GM19397 (cell line): Measurements from ENCODE around the gene BCL2L14.

Experiments used
- ATAC-seq: cut with Tn5 transposase; IDR thresholded peaks from one replicate; pipeline ENCODE4 v1.9.1; 2021; ENCODE audit warnings: mild to moderate bottlenecking, moderate library complexity; ENCODE audit not compliant: unreplicated experiment

BCL2L14 gene

DNA sequence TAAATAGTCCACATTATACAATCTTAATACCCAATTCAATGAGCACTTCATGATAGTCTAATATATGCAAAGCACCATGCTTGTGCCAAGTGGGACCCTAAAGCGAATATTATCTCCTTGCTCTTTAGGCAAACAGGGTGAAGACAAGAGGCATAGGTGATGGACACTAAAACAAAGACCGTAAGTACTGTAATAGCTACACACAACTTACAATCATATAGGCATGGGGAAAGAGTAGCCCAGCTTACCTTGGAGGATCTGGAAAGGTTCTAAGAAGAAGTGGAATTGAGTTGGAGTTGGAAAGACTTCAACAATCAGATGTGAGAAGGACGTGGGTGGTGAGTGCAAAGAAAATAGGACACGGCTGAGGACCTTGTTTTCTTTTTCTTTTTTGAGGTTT, 19.1 kb upstream of the BCL2L14 start:
- ATAC-seq: no peak

GRCh38 chr12:12054993-12055392, 15.7 kb upstream of the BCL2L14 start:
- ATAC-seq: no peak

DNA sequence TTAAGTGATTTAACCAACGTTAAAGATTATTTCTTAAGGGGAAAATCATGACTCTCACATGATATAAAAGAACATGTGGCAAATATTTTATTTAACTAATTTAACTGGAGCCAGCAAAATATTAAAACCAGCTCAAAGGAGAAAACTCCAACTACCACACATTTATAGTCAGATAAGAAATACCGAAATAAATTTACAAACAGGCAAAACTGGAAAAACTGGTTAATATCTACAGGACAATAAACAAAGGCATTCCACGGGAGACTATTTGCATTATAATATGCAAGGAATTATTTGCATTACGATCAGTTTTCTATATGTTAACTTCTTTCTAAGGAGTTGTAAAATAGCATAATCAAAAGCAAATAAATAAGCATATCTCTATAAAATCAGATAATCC, 13.8 kb upstream of the BCL2L14 start:
- ATAC-seq: no peak

DNA sequence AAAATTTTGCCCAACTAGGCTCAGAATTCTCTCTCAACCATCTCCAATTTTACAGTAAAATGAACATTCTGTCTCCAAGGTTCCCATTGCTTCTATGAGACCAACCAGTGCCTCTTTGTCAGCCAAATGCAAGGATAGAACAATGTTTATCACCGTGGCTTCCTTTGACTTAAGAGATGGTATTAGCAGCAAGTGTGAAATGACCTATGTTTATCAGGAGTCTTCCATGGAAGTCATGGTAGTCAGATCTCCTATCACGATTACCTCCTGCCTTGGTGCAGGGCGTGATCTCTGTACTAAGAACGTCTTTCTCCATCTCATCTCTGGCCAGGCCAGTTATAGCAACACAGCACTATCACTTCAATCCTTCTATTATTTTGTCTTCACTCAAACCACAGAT, 6.1 kb upstream of the BCL2L14 start:
- ATAC-seq: no peak

GRCh38 chr12:12068751-12069150, 2.0 kb upstream of the BCL2L14 start:
- no peak for ATAC-seq

DNA sequence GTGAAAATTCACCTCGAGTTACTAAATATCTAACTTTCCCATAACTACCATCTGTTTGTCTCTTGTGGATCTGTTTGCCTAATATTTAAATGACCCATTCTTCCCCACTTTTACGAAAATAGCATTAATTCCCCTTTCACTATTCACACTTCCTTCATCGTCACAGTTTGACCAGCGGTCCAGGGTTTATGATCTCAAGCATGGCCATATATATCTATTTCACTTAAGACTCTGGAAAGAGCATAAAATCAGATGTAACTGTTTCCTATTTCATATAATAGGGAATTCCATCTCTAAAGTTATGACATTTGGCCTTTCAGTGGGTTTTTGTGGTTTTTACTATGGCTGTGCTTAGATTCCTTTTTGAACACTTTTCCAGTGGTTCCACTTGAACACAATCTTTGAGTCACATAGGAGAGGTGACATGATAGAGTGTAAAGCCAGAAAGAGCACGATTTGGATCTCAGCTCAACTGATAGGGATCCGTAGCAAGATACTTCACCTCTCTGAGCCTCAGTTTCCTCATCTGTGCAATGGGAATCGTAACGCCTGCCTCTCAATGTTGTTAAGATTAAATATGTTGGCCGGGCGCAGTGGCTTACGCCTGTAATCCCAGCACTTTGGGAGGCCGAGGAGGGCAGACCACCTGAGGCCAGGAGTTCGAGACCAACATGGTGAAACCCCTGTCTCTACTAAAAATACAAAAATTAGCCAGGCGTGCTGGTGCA, 754 bp upstream of the BCL2L14 start:
- ATAC-seq: no peak

DNA sequence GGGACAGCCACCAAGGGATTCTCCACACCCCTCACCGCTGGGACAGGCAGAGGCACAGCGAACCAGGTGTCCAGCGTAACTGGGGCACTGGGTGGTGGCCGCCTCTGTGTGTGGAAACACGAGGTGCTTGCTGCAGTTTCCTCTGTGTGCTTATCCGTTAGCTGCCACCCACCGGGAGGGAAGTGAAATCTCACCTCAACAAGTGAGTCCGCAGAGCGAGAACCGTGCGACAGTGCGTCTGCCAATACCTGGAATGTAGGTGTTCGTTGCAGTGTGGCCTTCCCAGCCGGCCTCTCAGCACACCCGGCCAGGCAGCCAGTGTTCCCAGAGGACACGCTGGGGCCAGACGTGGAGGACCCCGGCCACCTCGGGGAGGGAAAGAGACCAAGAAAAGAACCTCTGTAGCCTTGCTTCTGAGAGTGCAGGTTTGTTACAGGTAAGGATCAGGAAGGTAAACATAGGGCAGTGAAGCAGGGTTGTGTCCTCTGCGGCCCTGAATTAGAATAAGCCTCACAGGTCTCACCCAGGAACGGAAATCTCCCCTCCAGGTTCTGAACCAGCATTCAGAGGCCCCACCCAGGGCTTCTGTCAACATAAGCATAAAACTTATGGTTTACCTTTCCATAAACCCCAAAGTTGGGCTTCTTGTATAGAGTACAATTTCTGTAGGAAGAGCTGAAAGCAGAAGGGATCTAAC, 1.5 kb downstream of the BCL2L14 start:
- no peak for ATAC-seq

DNA sequence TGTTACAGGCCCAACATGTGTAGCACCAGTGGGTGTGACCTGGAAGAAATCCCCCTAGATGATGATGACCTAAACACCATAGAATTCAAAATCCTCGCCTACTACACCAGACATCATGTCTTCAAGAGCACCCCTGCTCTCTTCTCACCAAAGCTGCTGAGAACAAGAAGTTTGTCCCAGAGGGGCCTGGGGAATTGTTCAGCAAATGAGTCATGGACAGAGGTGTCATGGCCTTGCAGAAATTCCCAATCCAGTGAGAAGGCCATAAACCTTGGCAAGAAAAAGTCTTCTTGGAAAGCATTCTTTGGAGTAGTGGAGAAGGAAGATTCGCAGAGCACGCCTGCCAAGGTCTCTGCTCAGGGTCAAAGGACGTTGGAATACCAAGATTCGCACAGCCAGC, 8.6 kb downstream of the BCL2L14 start:
- no peak for ATAC-seq

DNA sequence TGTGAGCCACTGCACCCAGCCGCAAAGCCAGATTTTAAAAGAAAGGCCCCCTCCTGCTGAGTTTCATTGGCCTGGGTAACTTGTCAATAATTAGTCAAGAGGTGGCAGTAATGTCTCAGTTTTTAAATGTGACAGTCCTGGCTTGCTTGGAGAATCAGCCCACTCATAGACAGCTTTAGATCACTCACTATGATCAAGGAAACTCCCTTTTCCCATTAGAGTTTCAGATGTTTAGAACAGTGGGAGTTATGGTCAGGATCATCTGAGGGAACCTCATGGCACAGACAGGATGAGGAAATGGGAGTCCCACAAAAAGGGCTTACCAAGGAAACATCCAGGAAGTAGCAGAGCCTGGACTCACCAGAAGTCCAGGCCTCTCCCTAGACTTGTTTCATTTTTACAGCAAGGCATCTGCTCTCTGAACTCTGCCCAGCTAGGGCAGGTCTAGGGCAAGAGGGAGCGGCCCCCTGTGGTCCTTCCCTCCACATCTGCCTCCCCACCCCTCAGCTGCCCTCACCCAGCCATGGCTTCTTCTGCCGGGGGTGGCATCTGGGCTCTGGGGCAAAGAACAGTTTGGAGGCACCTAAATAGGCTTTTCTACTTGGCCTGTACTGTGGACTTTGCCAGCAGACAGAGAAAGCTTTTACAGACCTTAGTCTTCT, 11.2 kb downstream of the BCL2L14 start:
- ATAC-seq: no peak

DNA sequence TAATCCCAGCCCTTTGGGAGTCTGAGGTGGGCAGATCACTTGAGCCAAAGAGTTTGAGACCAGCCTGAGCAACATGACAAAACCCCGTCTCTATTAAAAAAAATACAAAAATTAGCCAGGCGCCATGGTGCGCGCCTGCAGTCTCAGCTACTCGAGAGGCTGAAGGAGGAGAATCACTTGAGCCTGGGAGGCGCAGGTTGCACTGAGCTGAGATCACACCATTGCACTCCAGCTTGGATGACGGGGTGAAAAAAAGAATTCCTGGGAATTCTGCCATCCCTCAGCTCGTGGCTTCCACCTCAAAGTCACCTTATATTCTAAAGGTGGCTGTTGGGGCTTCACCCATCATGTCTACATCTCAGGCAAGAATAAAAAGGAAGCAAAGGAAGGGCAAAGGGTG, 12.9 kb downstream of the BCL2L14 start:
- no peak for ATAC-seq

- ATAC-seq: no peak
Observed at GRCh38 chr12:12086362-12086761, 15.6 kb downstream of the BCL2L14 start.

DNA sequence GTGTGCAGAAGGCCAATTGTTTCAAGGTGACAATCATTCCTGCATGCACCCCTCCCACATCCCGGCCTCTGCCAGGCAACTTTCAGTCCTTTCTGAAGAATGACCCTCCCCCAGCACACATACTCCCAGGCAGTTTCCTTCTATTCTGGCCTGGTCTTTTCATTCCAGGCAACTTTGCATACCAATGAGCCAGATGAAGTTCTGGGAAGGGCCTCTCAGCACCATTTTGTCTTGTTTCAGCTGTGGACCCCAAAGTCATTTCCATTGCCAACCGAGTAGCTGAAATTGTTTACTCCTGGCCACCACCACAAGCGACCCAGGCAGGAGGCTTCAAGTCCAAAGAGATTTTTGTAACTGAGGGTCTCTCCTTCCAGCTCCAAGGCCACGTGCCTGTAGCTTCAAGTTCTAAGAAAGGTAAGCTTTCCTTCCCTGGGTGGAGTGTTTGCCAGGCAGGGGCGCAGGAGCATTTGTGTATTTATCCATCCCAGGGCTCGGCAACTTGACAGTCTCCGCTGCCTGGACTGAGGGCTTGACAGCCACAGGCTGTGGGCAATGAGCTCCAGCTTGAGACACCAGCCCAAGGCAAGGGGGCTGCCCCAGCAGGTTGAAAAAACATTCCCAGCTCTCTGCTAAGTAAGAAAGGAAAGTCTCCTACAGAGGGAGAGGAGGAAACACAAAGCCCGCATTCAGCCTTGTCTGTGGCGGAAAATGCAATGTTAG, 16.4 kb downstream of the BCL2L14 start:
- ATAC-seq: no peak

- ATAC-seq: no peak
Observed at GRCh38 chr12:12087693-12088034, 16.9 kb downstream of the BCL2L14 start.

- no peak for ATAC-seq
Observed at GRCh38 chr12:12088147-12088546, 17.4 kb downstream of the BCL2L14 start.

GRCh38 chr12:12088761-12089160, 18.0 kb downstream of the BCL2L14 start:
- ATAC-seq: no peak

DNA sequence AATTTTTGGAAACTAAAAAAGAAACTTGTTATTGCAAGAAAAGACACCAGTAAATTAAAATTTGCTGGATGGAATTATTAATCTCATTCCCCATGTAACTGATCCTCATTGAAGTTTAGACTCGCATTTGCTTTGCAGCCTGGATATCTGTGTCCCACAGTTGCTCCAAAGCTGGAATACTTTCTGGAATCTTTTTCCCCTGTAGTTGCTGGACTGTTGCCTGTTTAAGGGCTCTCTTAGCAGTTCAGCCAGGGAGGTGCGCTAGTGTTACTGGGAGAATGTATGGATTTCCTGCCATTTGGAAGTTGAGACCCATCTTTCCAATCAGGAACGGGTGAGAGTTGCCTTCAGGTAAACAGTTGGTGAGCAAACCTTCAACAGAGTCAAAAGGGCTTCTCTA, 20.3 kb downstream of the BCL2L14 start:
- no peak for ATAC-seq

- no peak for ATAC-seq
Observed at GRCh38 chr12:12091977-12092663, 21.4 kb downstream of the BCL2L14 start.

DNA sequence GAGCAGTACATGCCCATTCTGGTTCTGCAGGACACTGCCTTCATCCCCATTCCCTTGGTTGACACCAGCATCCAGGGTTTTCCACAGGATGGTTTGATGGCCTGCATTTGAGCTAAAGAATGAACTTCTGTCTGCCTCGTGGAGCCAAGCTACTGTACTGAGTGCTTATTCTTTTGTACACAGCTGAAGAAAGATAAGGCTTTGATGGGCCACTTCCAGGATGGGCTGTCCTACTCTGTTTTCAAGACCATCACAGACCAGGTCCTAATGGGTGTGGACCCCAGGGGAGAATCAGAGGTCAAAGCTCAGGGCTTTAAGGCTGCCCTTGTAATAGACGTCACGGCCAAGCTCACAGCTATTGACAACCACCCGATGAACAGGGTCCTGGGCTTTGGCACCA, 23.7 kb downstream of the BCL2L14 start:
- no peak for ATAC-seq

GRCh38 chr12:12095021-12095420, 24.3 kb downstream of the BCL2L14 start:
- no peak for ATAC-seq

- no peak for ATAC-seq
Observed at GRCh38 chr12:12097891-12098690, 27.4 kb downstream of the BCL2L14 start.
